ENCODE data around the gene PLXNA4. TPM values are rescaled to one million over a fixed set of nuclear protein-coding genes. Genes with fewer than 3 reads are reported as not detected.

The PLXNA4 gene
- total RNA-seq, 1 experiment from 2014 or later: not detected

GRCh38 chr7:132528695-132529094 is 47.6 kb downstream of the PLXNA4 start (continued):
- no peak for TF ChIP-seq CTCF (IDR thresholded peaks at IDR 0.05 in 2 of 3, conservative IDR thresholded peaks at IDR 0.05 in 1 of 3; ENCODE audit: borderline replicate concordance in 1 of 3, insufficient read depth in 1 of 3, low read depth in 2 of 3, low read length in 2 of 3)
- no peak for TF ChIP-seq ZFX (IDR thresholded peaks at IDR 0.05)
- TF ChIP-seq YY1 (IDR thresholded peaks at IDR 0.05; ENCODE audit: extremely low read depth, insufficient replicate concordance, low read depth, low read length): no peak
- TF ChIP-seq EZH2 (IDR thresholded peaks at IDR 0.05): no peak

GRCh38 chr7:132527467-132528410 is 48.5 kb downstream of the PLXNA4 start:
- DNase-seq (ENCODE audit: low read depth, low spot score): no peak
- H3K27me3 ChIP-seq (ENCODE audit: insufficient read depth, low read length): peaks cover 70% of the 10 kb centered on the region
- CTCF ChIA-PET: interaction anchor here (1.1 kb wide), 1 partner anchor 10 kb away, joined by 3 read pairs; no protein-coding TSS in a partner anchor

More at GRCh38 chr7:132527467-132528410, 48.5 kb downstream of the PLXNA4 start:
- TF ChIP-seq EZH2phosphoT487 (IDR thresholded peaks at IDR 0.05; ENCODE audit: borderline replicate concordance) (no peak), ZFX (IDR thresholded peaks at IDR 0.05) (no peak)
- Histone ChIP-seq H3K9ac (ENCODE audit: low read length) (no peak overlapping the region), H3K9me3 (ENCODE audit: control insufficient read depth in 1 of 2, insufficient read depth in 1 of 2, low read depth in 1 of 2, low read length in 2 of 2) (no peaks in the 10 kb centered on the region), H3K4me3 (replicated peaks in 1 of 2; ENCODE audit: low read depth in 1 of 2, low read length in 2 of 2) (no peak overlapping the region), H3K36me3 (ENCODE audit: control insufficient read depth in 1 of 2, insufficient read depth in 2 of 2, low read length in 2 of 2) (no peaks in the 10 kb centered on the region), H2AFZ (ENCODE audit: low read depth, low read length, poor library complexity, severe bottlenecking) (no peak overlapping the region), H3K79me2 (ENCODE audit: insufficient read depth, low read length) (no peaks in the 10 kb centered on the region), H3K27ac (ENCODE audit: low read depth, low read length) (no peak overlapping the region), H3K9me2 (ENCODE audit: insufficient read depth) (no peaks in the 10 kb centered on the region), H4K20me1 (ENCODE audit: insufficient read depth) (no peaks in the 10 kb centered on the region), H3K4me1 (ENCODE audit: control insufficient read depth in 1 of 2, insufficient read depth in 2 of 2, low read length in 2 of 2) (no peaks in the 10 kb centered on the region), H3K4me2 (ENCODE audit: low read length) (no peak overlapping the region)
- intact Hi-C loops (cut with micrococcal nuclease): no loop called here
- POLR2A ChIA-PET: no interaction called here
- RAD21 ChIA-PET (ENCODE audit: low non-redundant PET in 1 of 2, low total read pairs in 2 of 2, uncharacterized antibody in 2 of 2, unreplicated experiment in 2 of 2): no interaction called here
- no TSS peak for BruUV-seq (replicated peaks)
- no peak for ATAC-seq
